NT2/D1 (cell line): ENCODE results near the gene CFAP410.

Source experiments
- YY1 ChIP-seq: IDR thresholded peaks from 2 replicates; pipeline ENCODE4 v1.6.1; 2011; ENCODE audit not compliant: insufficient read length, insufficient read depth
- ZNF274 ChIP-seq: IDR thresholded peaks from 2 replicates; pipeline ENCODE4 v1.6.1; 2011; ENCODE audit warnings: mild to moderate bottlenecking, low read depth, low read length

DNA sequence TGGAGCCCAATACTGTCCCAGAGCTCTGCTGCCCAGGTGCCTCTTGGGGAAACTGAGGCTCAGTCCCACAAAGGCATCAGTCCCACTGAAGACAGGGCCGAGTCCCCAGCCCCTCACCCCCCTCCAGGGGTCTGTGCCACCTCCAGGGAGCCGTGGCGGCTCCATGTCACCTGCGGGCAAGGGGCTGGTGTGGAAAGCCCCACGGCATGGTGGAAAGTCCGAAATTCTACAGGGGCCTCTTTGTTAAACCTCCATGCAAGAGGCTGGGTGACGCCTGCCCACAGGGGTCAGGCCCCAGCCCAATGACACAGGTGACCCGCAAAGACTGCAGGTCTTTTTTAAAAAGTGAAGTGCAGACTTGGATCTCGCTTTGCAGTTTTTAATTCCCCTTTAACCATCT is 56.8 kb downstream of the CFAP410 start:
- TF ChIP-seq ZNF274 (no peak), YY1 (no peak)
